Lower leg skin (tissue), 4 donors: ENCODE data around the gene HORMAD1. TPM values are rescaled to one million over a fixed set of nuclear protein-coding genes. Genes with fewer than 3 reads are reported as not detected.
"Not testable (repeated sequence)": the region's sequence is repeated elsewhere in the genome, so short reads cannot be mapped to it uniquely, and the experiment has no call there.

Source experiments
- DNase-seq, 2 donors: peaks; one replicate each; pipeline ENCODE4 v3.0.0-alpha.2; 2019; ENCODE audit warnings: low spot score in 2 of 2
- H3K4me3 ChIP-seq: fragments of 200-600 bp; sonication (generic); 2 replicates; pipeline ENCODE4 v1.5.1; 2017; ENCODE audit warnings: mild to moderate bottlenecking, low read depth; ENCODE audit not compliant: poor library complexity, severe bottlenecking
- POLR2A ChIP-seq, 2 donors: fragments of 450-650 bp; IDR thresholded peaks; one replicate each; pipeline ENCODE4 v1.6.1; 2016 to 2017; ENCODE audit warnings: antibody characterized with exemption in 2 of 2, mild to moderate bottlenecking in 1 of 2, moderate library complexity in 1 of 2
- WGBS, 2 donors: methylation state at CpG; one replicate each; pipeline ENCODE4 v1.1.5; 2018; 5-methylcytosine and 5-hydroxymethylcytosine counted together
- intact Hi-C: fragments of 100-400 bp; cut with DNase I; formaldehyde crosslinking; loops from one replicate; pipeline ENCODE4 v1.15.0; 2023; ENCODE audit warnings: low total_unique reads
- total RNA-seq, 4 donors: library from RNA; depleted of rRNA; stranded (reverse); fragments of >200 nt; gene quantifications; one replicate each; pipeline ENCODE4 v1.1.0, GENCODE V29; 2016
- TF ChIP-seq, protein P1 (sequence below), 3 donors: fragments of 450-650 bp; IDR thresholded peaks; one replicate each; pipeline ENCODE4 v1.5.1; 2016; ENCODE audit warnings: antibody characterized with exemption in 3 of 3, mild to moderate bottlenecking in 3 of 3, moderate library complexity in 2 of 3

HORMAD1 gene
- total RNA-seq, 4 donors from 2014 or later, result 1.5 to 7.7 (median 3.2) TPM

DNA sequence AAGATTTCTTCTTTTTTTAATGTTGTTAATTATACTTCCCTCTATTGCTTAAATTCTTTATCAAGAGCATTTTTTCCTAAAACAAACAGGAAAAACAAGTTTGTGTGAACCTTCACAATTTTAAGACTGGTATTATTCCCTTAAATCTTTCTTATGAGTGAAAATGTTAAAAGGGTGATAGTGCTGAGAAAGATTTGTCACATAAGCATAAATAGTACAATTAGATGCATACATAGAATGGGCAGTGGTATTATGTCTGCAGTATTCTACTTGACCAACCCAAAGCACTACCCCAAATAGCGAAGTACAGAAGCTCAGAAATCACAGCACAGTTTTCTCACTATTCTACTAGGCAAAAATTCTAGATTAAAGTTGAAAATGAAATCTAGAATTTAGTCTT, 41.7 kb downstream of the HORMAD1 start:
- TF ChIP-seq, protein P1, sequence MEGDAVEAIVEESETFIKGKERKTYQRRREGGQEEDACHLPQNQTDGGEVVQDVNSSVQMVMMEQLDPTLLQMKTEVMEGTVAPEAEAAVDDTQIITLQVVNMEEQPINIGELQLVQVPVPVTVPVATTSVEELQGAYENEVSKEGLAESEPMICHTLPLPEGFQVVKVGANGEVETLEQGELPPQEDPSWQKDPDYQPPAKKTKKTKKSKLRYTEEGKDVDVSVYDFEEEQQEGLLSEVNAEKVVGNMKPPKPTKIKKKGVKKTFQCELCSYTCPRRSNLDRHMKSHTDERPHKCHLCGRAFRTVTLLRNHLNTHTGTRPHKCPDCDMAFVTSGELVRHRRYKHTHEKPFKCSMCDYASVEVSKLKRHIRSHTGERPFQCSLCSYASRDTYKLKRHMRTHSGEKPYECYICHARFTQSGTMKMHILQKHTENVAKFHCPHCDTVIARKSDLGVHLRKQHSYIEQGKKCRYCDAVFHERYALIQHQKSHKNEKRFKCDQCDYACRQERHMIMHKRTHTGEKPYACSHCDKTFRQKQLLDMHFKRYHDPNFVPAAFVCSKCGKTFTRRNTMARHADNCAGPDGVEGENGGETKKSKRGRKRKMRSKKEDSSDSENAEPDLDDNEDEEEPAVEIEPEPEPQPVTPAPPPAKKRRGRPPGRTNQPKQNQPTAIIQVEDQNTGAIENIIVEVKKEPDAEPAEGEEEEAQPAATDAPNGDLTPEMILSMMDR (IDR thresholded peaks at IDR 0.05), result no peak
- TF ChIP-seq POLR2A (IDR thresholded peaks at IDR 0.05), result no peak
- H3K4me3 ChIP-seq, result no peak overlapping the region
- DNase-seq, result no peak
- WGBS, 2 donors, result 97% methylated on average over 1 of the region's 1 CpG
- intact Hi-C loops, result loop anchor here (1.0 kb wide), 1 partner anchor 15 kb away; no protein-coding TSS in a partner anchor

DNA sequence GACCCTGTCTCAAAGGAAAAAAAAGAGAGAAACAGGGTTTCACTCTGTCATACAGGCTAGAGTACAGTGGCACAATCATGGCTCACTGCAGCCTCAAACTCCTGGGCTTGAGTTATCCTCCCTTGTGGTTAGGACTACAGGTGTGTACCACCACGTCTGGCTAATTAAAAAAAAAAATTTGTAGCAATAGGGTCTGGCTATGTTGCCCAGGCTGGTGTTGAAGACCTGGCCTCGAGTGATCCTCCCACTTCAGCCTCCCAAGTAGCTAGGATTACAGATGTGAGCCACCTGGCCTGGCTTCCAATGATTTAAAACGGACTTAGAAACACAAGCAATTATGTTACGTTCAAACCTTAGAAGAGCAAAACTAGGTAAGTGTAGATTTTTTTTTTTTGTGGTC, 45.8 kb downstream of the HORMAD1 start:
- 90 to 92% methylated on average over 4 of the region's 4 CpGs for WGBS, 2 donors
- H3K4me3 ChIP-seq, result no peak overlapping the region
- TF ChIP-seq, protein P1 (IDR thresholded peaks at IDR 0.05), result no peak
- DNase-seq, result no peak
- intact Hi-C loops, result no loop called here

DNA sequence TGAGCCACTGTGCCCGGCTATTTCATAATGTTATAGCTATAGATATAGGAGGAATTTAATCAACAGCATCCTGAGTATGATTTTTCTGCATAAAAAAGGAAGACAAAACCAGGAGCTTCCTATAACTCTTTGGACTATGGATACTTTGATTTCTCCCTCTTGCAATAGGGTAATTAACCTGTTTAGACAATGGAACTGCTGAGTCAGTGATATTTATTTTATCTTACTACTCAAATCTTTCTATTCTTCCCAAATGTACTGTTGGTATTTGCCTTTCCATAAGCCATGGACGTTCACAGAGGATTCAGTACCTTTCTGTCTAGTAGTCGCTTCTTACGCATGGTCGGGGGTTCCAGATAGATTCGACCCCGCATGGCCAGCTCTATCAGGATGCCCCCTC, 57.4 kb downstream of the HORMAD1 start:
- 88 to 97% methylated on average over 7 of the region's 7 CpGs for WGBS, 2 donors
- intact Hi-C loops, result no loop called here
- H3K4me3 ChIP-seq, result no peak overlapping the region
- no peak for DNase-seq
- no peak for TF ChIP-seq POLR2A (IDR thresholded peaks at IDR 0.05)
- TF ChIP-seq, protein P1 (IDR thresholded peaks at IDR 0.05), result no peak

DNA sequence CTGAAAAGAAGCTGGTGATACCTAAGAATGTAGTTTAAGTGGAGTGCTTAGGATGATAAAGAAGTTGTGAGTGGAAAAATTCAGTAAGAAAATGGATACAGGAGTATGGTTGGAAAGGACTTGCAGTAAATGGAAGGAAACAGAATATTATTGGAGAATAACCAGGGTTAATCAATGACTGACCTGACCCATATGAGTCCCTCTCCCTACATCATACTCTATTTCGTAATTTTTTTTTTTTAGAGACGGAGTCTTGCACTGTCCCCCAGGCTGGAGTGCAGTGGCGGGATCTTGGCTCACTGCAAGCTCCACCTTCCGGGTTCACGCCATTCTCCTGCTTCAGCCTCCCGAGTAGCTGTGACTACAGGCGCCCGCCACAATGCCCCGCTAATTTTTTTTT, 57.9 kb downstream of the HORMAD1 start:
- intact Hi-C loops, result no loop called here
- DNase-seq, result no peak
- no peak overlapping the region for H3K4me3 ChIP-seq
- TF ChIP-seq, protein P1 (IDR thresholded peaks at IDR 0.05), result no peak
- no peak for TF ChIP-seq POLR2A (IDR thresholded peaks at IDR 0.05)
- WGBS, 2 donors, result 97 to 98% methylated on average over 9 of the region's 9 CpGs

DNA sequence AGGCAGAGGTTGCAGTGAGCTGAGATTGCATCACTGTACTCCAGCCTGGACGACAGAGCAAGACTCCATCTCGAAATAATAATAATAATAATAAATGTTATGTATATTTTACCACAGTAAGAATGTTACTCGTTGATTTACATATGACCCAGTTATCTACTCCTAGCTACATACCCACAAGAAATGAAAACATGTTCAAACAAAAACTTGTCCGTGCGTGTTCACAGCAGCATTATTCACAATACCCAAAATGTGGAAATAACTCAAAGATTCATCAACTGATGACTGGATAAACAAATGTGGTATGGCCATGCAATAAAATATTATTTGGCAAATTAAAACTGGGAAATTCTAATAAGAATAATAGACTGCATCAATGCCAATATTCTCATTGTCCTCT, 59.5 kb downstream of the HORMAD1 start:
- intact Hi-C loops, result no loop called here
- DNase-seq, result no peak
- WGBS, 2 donors, result 51 to 66% methylated on average over 5 of the region's 5 CpGs
- H3K4me3 ChIP-seq, result no peak overlapping the region
- TF ChIP-seq, protein P1 (IDR thresholded peaks at IDR 0.05), result no peak
- TF ChIP-seq POLR2A (IDR thresholded peaks at IDR 0.05), result no peak

DNA sequence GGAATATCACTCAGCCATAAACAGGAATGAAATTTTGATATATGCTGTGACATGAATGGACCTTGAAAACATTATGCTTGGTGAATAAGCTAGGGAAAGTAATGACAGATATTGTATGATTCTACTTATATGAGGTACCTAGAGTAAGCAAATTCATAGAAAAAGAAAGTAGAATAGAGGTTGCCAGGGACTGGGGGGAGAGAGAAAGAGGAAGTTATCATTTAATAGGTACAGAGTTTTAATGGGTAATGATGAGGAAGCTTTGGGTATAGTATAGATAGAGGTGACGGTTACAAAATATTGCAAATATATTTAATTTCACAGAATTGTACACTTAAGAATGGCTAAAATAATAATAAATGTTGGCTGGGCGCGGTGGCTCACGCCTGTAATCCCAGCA, 60.1 kb downstream of the HORMAD1 start:
- DNase-seq, result no peak
- H3K4me3 ChIP-seq, result no peak overlapping the region
- no peak for TF ChIP-seq POLR2A (IDR thresholded peaks at IDR 0.05)
- TF ChIP-seq, protein P1 (IDR thresholded peaks at IDR 0.05), result no peak
- WGBS, 2 donors, result 87 to 99% methylated on average over 4 of the region's 4 CpGs
- intact Hi-C loops, result no loop called here

DNA sequence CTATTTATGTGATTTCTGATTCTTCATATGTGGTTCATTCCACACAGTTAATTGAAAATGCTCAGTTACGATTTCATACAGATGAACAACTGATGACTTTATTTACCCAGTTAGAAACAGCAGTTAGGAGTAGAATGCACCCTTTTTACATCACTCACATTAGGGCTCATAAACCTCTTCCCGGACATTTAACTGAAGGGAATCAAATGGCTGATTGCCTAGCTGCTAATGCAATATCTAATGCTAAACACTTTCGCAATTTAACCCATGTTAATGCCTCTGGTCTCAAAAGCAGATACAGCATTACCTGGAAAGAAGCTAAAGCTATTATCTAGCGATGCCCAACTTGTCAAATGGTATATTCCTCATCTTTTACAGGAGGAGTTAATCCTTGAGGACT, 63.6 kb downstream of the HORMAD1 start:
- DNase-seq, intact Hi-C loops: not testable (repeated sequence)
- WGBS, 2 donors, result 64 to 66% methylated on average over 4 of the region's 4 CpGs

DNA sequence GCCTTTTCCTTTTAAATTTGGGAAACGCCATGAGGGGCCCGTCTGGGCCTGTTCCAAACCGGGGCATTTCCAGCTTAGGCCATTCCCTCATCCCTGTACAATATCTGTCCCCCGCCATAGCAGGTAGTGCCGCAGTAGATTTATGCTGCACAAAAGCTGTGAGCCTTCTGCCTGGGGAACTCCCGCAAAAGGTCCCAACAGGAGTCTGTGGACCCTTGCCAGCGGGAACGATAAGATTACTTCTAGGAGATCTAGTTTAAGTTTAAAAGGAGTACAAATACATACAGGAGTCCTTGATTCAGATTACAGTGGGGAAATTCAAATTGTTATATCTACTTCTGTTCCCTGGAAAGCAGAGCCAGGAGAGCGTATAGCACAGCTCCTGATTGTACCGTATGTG, 66.1 kb downstream of the HORMAD1 start:
- H3K4me3 ChIP-seq, intact Hi-C loops, DNase-seq: not testable (repeated sequence)
- WGBS, 2 donors, result 65 to 66% methylated on average over 10 of the region's 10 CpGs

More for the DNA sequence above, 63.6 kb downstream of the HORMAD1 start:
- not testable (repeated sequence) for H3K4me3 ChIP-seq
